Stomach smooth muscle (tissue), 2 donors: ENCODE data around the gene NAALADL2.

Source experiments
- H3K27ac ChIP-seq: one replicate; pipeline ENCODE4 v1.7.0; 2013; ENCODE audit warnings: mild to moderate bottlenecking, low read length, inconsistent platforms
- H3K27me3 ChIP-seq, 2 donors: one replicate each; pipeline ENCODE4 v1.7.0; 2013; ENCODE audit warnings: low read length in 2 of 2; ENCODE audit not compliant: insufficient read depth in 2 of 2, control insufficient read depth in 1 of 2
- H3K36me3 ChIP-seq, 2 donors: one replicate each; pipeline ENCODE4 v1.7.0; 2013; ENCODE audit warnings: low read length in 2 of 2; ENCODE audit not compliant: control insufficient read depth in 2 of 2, insufficient read depth in 2 of 2
- H3K4me1 ChIP-seq: one replicate; pipeline ENCODE4 v1.7.0; 2013; ENCODE audit warnings: low read length; ENCODE audit not compliant: control insufficient read depth, insufficient read depth
- H3K4me3 ChIP-seq, 2 donors: one replicate each; pipeline ENCODE4 v1.7.0; 2013; ENCODE audit warnings: low read length in 2 of 2
- H3K9ac ChIP-seq, 2 donors: one replicate each; pipeline ENCODE4 v1.7.0; 2013; ENCODE audit warnings: low read length in 2 of 2, mild to moderate bottlenecking in 1 of 2
- H3K9me3 ChIP-seq, 2 donors: one replicate each; pipeline ENCODE4 v1.7.0; 2013; ENCODE audit warnings: low read length in 2 of 2; ENCODE audit not compliant: control insufficient read depth in 2 of 2
- donor health status: healthy.
- donor health status: Pancreatic carcinoma.

The NAALADL2 gene

GRCh38 chr3:175728566-175728965, 869.4 kb downstream of the NAALADL2 start:
- Histone ChIP-seq H3K4me3 (no peak overlapping the region), H3K9ac (no peak overlapping the region), H3K36me3 (no peaks in the 10 kb centered on the region), H3K27me3 (no peaks in the 10 kb centered on the region), H3K9me3 (no peaks in the 10 kb centered on the region), H3K4me1 (no peaks in the 10 kb centered on the region), H3K27ac (no peak overlapping the region)

GRCh38 chr3:175729466-175729865, 870.3 kb downstream of the NAALADL2 start:
- Histone ChIP-seq H3K4me3 (no peak overlapping the region), H3K27ac (no peak overlapping the region)

GRCh38 chr3:175731543-175731942, 872.4 kb downstream of the NAALADL2 start:
- Histone ChIP-seq H3K4me1 (no peaks in the 10 kb centered on the region), H3K9ac (no peak overlapping the region), H3K36me3 (no peaks in the 10 kb centered on the region), H3K9me3 (no peaks in the 10 kb centered on the region), H3K27me3 (no peaks in the 10 kb centered on the region), H3K27ac (no peak overlapping the region), H3K4me3 (no peak overlapping the region)

More at GRCh38 chr3:175729466-175729865, 870.3 kb downstream of the NAALADL2 start:
- Histone ChIP-seq H3K36me3 (no peaks in the 10 kb centered on the region), H3K4me1 (no peaks in the 10 kb centered on the region), H3K9ac (no peak overlapping the region), H3K9me3 (no peaks in the 10 kb centered on the region), H3K27me3 (no peaks in the 10 kb centered on the region)

GRCh38 chr3:175732017-175732416, 872.9 kb downstream of the NAALADL2 start:
- Histone ChIP-seq H3K4me1 (no peaks in the 10 kb centered on the region), H3K27me3 (no peaks in the 10 kb centered on the region), H3K4me3 (no peak overlapping the region), H3K9me3 (no peaks in the 10 kb centered on the region), H3K27ac (no peak overlapping the region), H3K9ac (no peak overlapping the region), H3K36me3 (no peaks in the 10 kb centered on the region)

- Histone ChIP-seq H3K9me3 (no peaks in the 10 kb centered on the region), H3K9ac (no peak overlapping the region), H3K27me3 (no peaks in the 10 kb centered on the region), H3K36me3 (no peaks in the 10 kb centered on the region), H3K4me3 (no peak overlapping the region), H3K27ac (no peak overlapping the region), H3K4me1 (no peaks in the 10 kb centered on the region)
Observed at GRCh38 chr3:175735866-175736265, 876.7 kb downstream of the NAALADL2 start.

GRCh38 chr3:175737646-175738572, 878.8 kb downstream of the NAALADL2 start:
- no peaks in the 10 kb centered on the region for H3K9me3 ChIP-seq
- H3K27me3 ChIP-seq, result no peaks in the 10 kb centered on the region
- no peak overlapping the region for H3K4me3 ChIP-seq
- no peak overlapping the region for H3K27ac ChIP-seq
- H3K4me1 ChIP-seq, result no peaks in the 10 kb centered on the region
- H3K36me3 ChIP-seq, result no peaks in the 10 kb centered on the region
- H3K9ac ChIP-seq, result no peak overlapping the region

- no peak overlapping the region for H3K9ac ChIP-seq
- H3K4me3 ChIP-seq, result no peak overlapping the region
- no peak overlapping the region for H3K27ac ChIP-seq
- H3K4me1 ChIP-seq, result no peaks in the 10 kb centered on the region
- H3K36me3 ChIP-seq, result no peaks in the 10 kb centered on the region
- no peaks in the 10 kb centered on the region for H3K27me3 ChIP-seq
- no peaks in the 10 kb centered on the region for H3K9me3 ChIP-seq
Observed at GRCh38 chr3:175741951-175742350, 882.8 kb downstream of the NAALADL2 start.

- H3K36me3 ChIP-seq, result no peaks in the 10 kb centered on the region
- no peaks in the 10 kb centered on the region for H3K27me3 ChIP-seq
- H3K4me1 ChIP-seq, result no peaks in the 10 kb centered on the region
- no peaks in the 10 kb centered on the region for H3K9me3 ChIP-seq
- no peak overlapping the region for H3K27ac ChIP-seq
- no peak overlapping the region for H3K4me3 ChIP-seq
- H3K9ac ChIP-seq, result no peak overlapping the region
Observed at GRCh38 chr3:175743733-175744400, 884.7 kb downstream of the NAALADL2 start.

- H3K36me3 ChIP-seq, result no peaks in the 10 kb centered on the region
- H3K9ac ChIP-seq, result no peak overlapping the region
- no peaks in the 10 kb centered on the region for H3K4me1 ChIP-seq
- no peak overlapping the region for H3K27ac ChIP-seq
- H3K27me3 ChIP-seq, result no peaks in the 10 kb centered on the region
- H3K4me3 ChIP-seq, result no peak overlapping the region
- H3K9me3 ChIP-seq, result no peaks in the 10 kb centered on the region
Observed at GRCh38 chr3:175746308-175746707, 887.2 kb downstream of the NAALADL2 start.

- H3K27me3 ChIP-seq, result no peaks in the 10 kb centered on the region
- no peak overlapping the region for H3K9ac ChIP-seq
- H3K4me1 ChIP-seq, result no peaks in the 10 kb centered on the region
- no peak overlapping the region for H3K4me3 ChIP-seq
- H3K36me3 ChIP-seq, result no peaks in the 10 kb centered on the region
- no peaks in the 10 kb centered on the region for H3K9me3 ChIP-seq
- H3K27ac ChIP-seq, result no peak overlapping the region
Observed at GRCh38 chr3:175748087-175748730, 889.1 kb downstream of the NAALADL2 start.
